CD4-positive, alpha-beta T cell treated with Interferon gamma for 1 hour (primary cell): ENCODE results near the gene LRRC17.

Experiments used
- DNase-seq: peaks from one replicate; pipeline ENCODE4 v3.0.0-alpha.2; 2020

The LRRC17 gene

DNA sequence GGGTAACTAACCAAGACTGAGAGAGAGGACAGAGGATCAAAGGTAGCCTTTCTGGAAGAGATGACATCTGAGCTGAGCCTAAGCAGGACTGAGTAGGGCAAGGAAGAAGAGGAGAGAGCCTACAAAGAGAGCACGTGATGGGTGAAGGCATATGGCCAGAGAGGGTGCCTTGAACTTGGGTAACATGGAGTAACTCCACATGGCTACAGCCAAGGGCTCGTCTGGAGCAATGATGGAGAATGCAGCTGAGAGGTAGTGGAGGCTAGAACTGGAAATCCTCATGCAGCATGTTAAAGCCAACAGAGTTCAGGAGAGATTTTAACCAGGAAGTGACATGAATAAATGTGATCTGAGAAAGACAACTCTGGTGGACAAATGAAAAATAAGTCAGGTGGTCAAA lies 77.8 kb downstream of the LRRC17 start:
- no peak for DNase-seq

GRCh38 chr7:102991077-102991539 lies 78.3 kb downstream of the LRRC17 start:
- no peak for DNase-seq

DNA sequence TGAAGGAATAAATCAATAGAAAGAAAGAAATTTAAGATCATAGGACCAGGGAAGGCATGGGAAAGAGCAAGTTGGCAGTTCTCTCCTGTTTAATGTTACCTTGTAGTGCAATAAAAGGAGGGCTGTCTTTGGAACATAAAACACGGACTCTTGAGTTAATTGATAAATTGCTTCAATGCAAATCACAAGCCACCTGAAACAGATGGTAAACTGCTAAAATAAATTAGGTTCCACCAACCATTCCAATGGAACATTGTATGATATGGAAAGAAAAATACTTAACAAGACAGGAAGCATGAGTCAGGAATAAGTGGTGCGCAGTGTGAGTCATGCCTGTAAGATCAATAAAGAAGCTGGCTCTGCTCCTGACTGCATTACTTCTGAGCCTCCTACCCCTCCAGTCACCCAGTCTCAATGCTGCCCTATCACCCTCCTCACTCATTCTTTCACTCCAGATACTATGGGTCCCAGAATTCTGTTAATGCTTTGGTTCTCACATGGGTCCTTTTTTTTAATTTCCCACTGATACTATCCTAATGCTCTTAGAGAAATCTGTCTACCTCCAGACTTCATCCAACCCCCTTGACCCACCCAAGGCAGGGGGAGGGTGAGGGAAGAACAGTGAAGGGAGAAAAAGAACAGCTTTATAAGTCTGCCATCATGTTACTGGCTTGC lies 78.9 kb downstream of the LRRC17 start:
- no peak for DNase-seq

DNA sequence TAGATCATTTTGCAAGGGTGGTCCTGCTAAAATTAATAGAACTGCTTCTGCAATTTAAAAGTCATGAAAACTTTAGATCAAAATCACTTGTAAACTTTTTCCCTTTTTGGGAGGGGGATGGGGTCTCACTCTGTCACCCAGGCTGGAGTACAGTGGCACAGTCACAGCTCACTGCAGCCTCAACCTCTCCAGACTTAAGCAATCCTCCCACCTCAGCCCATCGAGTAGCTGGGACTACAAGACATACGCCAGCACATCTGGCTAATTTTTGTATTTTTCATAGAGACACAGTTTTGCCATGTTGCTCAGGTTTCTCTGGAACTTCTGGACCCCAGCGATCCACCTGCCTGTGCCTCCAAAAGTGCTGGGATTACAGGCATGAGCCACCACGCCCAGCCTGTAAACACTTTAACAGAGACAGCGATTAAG lies 79.7 kb downstream of the LRRC17 start:
- DNase-seq, result no peak

- DNase-seq, result no peak
These were observed 80.3 kb downstream of the LRRC17 start for GRCh38 chr7:102992938-102993717.

- no peak for DNase-seq
These were observed 80.9 kb downstream of the LRRC17 start for GRCh38 chr7:102993718-102994029.

DNA sequence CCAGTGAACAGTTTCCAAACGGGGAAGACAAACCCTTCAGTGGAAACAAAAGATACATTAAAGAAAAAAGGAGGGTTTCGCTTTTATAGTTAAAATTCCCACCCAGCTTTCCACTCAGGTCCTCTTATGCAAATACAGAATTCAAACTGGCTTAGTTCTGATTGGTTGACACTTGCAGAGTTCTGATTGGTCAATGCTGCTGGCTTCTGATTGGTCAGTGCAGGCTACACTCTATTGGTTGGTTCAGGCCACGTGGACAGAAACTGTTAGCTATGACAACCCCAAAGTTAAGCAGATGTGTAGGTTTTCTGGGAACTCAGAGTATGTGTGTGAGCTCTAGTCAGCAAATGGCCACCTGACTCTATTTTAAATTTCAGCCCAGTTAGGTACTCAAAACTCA lies 81.8 kb downstream of the LRRC17 start:
- DNase-seq, result no peak
